ENCODE results near the gene EHMT1. TPM values are rescaled to one million over a fixed set of nuclear protein-coding genes. Genes with fewer than 3 reads are reported as not detected.

Gene EHMT1
- total and polyA plus RNA-seq, 2 of the 13 experiments (the other 11 are each of a cell fraction or from before 2014, with no cell fraction given), result 23.0 to 27.1 TPM

DNA sequence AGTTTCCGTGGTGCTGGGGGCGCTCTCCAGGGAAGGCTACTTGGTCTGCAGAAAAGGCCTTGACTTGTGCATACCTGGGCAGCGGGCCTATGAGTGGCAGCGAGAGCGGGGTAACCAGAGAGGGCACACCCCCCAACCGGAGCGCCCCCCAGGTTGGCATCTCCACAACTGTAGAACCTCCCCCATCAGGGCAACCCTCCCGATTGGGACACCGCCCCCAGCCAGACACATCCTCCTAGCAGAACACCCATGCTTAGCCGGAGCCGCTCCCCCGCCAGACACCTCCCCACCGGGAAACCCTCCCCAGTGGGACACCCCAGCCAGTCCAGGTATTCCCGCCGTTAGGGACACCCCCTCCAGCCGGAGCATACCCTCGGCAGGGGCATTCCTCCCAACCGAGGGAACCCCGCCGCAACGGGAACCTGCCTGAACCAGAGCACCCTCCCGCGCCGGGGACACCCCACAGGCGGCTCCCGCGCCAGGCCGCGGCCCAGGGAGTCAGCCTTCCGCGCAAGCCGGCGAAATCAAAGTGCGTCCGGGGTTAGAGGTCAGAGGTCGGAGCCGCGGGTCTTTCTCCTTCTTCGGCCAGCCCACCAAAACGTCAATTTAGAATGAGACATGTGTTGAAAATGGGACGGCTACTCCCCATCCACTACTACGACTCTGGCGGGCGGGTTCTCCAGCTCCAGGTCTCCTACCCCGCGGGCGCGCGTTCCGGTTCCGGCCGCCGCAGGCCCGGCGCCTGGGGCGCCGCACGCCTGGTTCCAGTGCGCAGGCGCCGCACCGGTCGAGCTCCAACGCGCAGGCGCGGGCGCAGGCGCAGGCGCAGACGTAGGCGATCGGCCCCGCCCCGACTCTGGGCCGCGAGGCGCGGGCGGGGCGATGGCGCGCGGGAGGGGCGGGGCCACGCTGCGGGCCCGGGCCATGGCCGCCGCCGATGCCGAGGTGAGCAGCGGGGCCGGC lies at the start of gene EHMT1 (continued):
- TF ChIP-seq, protein P1, sequence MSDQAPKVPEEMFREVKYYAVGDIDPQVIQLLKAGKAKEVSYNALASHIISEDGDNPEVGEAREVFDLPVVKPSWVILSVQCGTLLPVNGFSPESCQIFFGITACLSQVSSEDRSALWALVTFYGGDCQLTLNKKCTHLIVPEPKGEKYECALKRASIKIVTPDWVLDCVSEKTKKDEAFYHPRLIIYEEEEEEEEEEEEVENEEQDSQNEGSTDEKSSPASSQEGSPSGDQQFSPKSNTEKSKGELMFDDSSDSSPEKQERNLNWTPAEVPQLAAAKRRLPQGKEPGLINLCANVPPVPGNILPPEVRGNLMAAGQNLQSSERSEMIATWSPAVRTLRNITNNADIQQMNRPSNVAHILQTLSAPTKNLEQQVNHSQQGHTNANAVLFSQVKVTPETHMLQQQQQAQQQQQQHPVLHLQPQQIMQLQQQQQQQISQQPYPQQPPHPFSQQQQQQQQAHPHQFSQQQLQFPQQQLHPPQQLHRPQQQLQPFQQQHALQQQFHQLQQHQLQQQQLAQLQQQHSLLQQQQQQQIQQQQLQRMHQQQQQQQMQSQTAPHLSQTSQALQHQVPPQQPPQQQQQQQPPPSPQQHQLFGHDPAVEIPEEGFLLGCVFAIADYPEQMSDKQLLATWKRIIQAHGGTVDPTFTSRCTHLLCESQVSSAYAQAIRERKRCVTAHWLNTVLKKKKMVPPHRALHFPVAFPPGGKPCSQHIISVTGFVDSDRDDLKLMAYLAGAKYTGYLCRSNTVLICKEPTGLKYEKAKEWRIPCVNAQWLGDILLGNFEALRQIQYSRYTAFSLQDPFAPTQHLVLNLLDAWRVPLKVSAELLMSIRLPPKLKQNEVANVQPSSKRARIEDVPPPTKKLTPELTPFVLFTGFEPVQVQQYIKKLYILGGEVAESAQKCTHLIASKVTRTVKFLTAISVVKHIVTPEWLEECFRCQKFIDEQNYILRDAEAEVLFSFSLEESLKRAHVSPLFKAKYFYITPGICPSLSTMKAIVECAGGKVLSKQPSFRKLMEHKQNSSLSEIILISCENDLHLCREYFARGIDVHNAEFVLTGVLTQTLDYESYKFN (CRISPR knock-in tag; conservative IDR thresholded peaks at IDR 0.05), result 0 out of 2 replicates have a peak, but pooled peaks have one; percentile 16
- TF ChIP-seq ZNF549 (CRISPR knock-in tag; IDR thresholded peaks at IDR 0.05) (no peak), HMG20B (CRISPR knock-in tag; conservative IDR thresholded peaks at IDR 0.05) (no peak; the same call in 1 of the 2 replicates), RNF2 (conservative IDR thresholded peaks at IDR 0.05; ENCODE audit: low read depth) (no peak), BORCS8-MEF2B (CRISPR knock-in tag; IDR thresholded peaks at IDR 0.05) (peak; percentile 73; the same call in 1 of the 2 replicates), NCOA1 (CRISPR knock-in tag; IDR thresholded peaks at IDR 0.05) (no peak), TCF7 (IDR thresholded peaks at IDR 0.05; ENCODE audit: low read depth) (peak; percentile 29; the same call in 1 of the 2 replicates), KLF6 (CRISPR knock-in tag; IDR thresholded peaks at IDR 0.05) (peak; percentile 84), ZNF550 (CRISPR knock-in tag; IDR thresholded peaks at IDR 0.05; ENCODE audit: borderline replicate concordance) (peak; percentile 38; the same call in 1 of the 2 replicates), ZNF564 (CRISPR knock-in tag; IDR thresholded peaks at IDR 0.05) (peak; percentile 72; the same call in 1 of the 2 replicates), KMT2B (CRISPR knock-in tag; IDR thresholded peaks at IDR 0.05) (peak; percentile 75), ATRX (CRISPR knock-in tag; IDR thresholded peaks at IDR 0.05; ENCODE audit: borderline replicate concordance) (no peak), ZNF121 (CRISPR knock-in tag; IDR thresholded peaks at IDR 0.05) (no peak), ZNF44 (CRISPR knock-in tag; IDR thresholded peaks at IDR 0.05) (peak; percentile 48; the same call in 1 of the 2 replicates), HDAC1 (CRISPR knock-in tag; IDR thresholded peaks at IDR 0.05) (peak; percentile 66), ZNF251 (CRISPR knock-in tag; IDR thresholded peaks at IDR 0.05) (no peak), ZNF841 (CRISPR knock-in tag; IDR thresholded peaks at IDR 0.05; ENCODE audit: borderline replicate concordance) (no peak), NAIF1 (CRISPR knock-in tag; IDR thresholded peaks at IDR 0.05; ENCODE audit: borderline replicate concordance) (no peak)
- TF ChIP-seq, protein P2, sequence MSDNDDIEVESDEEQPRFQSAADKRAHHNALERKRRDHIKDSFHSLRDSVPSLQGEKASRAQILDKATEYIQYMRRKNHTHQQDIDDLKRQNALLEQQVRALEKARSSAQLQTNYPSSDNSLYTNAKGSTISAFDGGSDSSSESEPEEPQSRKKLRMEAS (IDR thresholded peaks at IDR 0.05), result peak; percentile 33; the same call in 1 of the 2 replicates

All from HepG2 (cell line).